ENCODE results near the gene PGLYRP2. TPM values are rescaled to one million over a fixed set of nuclear protein-coding genes. Genes with fewer than 3 reads are reported as not detected.
A peak's percentile ranks its signal among the peaks of the same experiment; 100 is the strongest.

PGLYRP2 gene
- total and polyA plus RNA-seq, 8 donors = 0.16 TPM; not detected in 7

DNA sequence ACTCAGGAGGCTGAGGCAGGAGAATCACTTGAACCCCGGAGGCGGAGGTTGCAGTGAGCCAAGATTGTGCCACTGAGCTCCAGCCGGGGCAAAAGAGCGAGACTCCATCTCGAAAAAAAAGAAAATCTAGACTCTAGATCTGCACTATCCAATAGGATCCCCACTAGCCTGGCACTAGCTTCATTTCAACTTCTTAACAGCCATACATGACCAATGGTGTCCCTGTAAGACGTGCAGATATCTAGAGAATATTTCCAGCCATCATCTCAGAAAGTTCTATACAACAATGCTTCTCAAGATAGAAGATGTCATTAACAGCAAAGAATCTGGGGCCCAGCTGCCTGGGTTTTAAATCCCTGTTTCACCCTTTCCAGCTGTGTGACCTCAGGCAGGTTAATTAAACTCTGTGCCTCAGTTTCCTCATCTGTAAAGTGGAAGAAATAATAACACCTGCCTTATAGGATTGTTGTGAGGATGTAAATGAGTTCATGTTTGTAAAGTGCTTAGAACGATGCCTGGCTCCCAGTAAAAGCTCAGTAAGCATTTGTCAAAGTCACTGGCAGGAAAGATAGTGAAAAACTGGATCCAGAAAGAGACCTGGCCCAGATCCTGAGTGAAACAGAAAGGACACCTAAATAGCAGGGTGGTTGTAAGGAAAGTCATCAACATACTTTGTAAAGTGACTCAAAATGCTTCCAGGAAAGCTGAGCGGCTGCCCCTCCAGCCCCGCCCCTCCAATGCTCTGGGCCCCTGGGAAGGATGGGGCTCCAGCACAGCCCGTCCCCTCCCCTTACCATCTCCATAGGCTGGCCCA, 43.1 kb downstream of the PGLYRP2 start:
- 79 to 87% methylated on average over 10 of the region's 10 CpGs for WGBS, 2 donors
- no peak for DNase-seq
- intact Hi-C loops (cut with DNase I) = no loop called here
- ATAC-seq = no peak
- H3K4me3 ChIP-seq = no peak overlapping the region
- H3K9me3 ChIP-seq = no peaks in the 10 kb centered on the region
- peaks cover 0 to 10% (median 0%) of the 10 kb centered on the region in 3 donors for H3K4me1 ChIP-seq
- H3K27ac ChIP-seq = no peak overlapping the region
- no peaks in the 10 kb centered on the region for H3K36me3 ChIP-seq
- TF ChIP-seq, protein P1, sequence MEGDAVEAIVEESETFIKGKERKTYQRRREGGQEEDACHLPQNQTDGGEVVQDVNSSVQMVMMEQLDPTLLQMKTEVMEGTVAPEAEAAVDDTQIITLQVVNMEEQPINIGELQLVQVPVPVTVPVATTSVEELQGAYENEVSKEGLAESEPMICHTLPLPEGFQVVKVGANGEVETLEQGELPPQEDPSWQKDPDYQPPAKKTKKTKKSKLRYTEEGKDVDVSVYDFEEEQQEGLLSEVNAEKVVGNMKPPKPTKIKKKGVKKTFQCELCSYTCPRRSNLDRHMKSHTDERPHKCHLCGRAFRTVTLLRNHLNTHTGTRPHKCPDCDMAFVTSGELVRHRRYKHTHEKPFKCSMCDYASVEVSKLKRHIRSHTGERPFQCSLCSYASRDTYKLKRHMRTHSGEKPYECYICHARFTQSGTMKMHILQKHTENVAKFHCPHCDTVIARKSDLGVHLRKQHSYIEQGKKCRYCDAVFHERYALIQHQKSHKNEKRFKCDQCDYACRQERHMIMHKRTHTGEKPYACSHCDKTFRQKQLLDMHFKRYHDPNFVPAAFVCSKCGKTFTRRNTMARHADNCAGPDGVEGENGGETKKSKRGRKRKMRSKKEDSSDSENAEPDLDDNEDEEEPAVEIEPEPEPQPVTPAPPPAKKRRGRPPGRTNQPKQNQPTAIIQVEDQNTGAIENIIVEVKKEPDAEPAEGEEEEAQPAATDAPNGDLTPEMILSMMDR (IDR thresholded peaks at IDR 0.05) = no peak
- no peak for FAIRE-seq
- no peaks in the 10 kb centered on the region for H3K27me3 ChIP-seq

DNA sequence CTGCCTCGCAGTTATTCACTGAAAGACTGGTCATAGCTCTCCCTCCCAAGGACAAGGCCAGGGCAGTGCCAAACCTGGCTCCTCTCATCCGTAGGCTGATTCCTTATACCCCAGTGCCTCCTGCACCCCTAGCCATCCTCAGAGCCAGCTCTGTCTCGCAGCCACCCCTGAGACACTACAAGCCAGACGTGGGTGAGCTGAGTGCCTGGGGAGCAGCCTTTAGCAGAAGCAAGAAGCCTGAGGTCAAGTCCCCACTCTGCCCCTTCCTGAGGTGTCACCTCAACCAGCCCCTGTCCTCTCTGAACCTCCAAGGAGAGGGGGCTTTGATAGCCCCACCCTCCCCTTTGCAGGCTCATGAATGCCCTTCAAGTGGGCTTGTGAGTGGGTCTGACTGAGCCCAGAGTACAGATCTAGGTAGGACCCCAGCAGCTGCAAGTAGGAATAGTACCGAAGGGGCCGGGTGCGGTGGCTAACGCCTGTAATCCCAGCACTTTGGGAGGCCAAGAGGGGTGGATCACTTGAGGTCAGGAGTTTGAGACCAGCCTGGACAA, 45.7 kb downstream of the PGLYRP2 start:
- Histone ChIP-seq H3K4me3 (peak overlapping the region; percentile 61 to 71 (median 68)), H3K27ac (peak overlapping the region; percentile 63 to 86 (median 78)), H3K9me3 (no peaks in the 10 kb centered on the region), H3K4me1 (peaks cover 0 to 18% (median 4%) of the 10 kb centered on the region in 3 donors), H3K36me3 (no peaks in the 10 kb centered on the region), H3K27me3 (no peaks in the 10 kb centered on the region)
- no peak for ATAC-seq
- no peak for FAIRE-seq
- WGBS, 2 donors = 68 to 70% methylated on average over 8 of the region's 8 CpGs
- TF ChIP-seq, protein P1 (IDR thresholded peaks at IDR 0.05) = no peak
- peak in 1 of 6 donors; percentile 60 for DNase-seq
- intact Hi-C loops (cut with DNase I) = no loop called here

DNA sequence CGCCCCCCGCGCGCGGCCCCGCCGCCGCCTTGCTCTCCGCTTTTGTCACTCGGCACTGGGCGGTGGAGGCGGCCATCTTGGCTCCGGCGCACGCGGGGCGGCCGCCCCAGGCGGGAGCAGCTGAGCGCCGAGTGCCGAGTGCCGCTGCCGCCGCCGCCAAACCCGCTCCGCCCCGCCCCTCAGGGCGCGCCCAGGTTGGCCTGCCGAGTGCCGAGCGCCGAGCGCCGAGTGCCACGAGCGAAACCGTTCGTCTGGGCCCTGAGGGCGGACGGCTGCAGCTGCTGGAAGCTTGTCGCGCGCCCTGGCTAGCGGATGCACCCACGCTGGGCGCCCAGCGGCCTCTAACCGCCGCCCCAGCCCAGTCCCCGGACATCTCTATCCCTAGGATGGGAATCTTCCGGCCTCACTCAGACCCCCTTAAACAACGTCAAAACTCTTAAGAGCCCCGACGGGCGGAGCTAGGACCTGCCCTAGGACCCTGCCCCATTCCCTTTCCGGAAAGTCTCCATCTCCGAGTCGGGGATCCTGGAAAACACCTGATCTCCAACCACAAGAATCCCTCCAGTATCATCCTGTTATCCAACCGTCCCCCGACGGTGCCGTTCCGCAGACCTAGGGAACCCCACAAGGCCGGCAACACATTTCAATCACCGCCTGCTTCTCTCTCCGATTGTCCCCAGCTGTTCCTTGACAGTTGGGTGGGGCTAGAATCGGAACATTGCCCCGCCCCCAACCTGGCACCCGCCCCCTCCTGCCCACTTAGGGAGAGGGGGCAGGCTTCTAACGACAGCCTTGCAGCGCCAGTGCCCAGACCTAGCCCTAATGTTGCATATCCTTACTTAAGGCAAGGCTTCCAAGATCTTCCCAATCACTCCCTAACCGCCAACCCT, 46.4 kb downstream of the PGLYRP2 start:
- H3K36me3 ChIP-seq = peaks cover 0 to 3% (median 0%) of the 10 kb centered on the region in 3 donors
- H3K9me3 ChIP-seq = no peaks in the 10 kb centered on the region
- H3K4me3 ChIP-seq = peak overlapping the region; percentile 61 to 71 (median 68)
- FAIRE-seq (no peak), DNase-seq (peak; percentile 87 to 97 (median 94)), ATAC-seq (peak; percentile 97 to 99 (median 98))
- no peaks in the 10 kb centered on the region for H3K27me3 ChIP-seq
- peak overlapping the region; percentile 63 to 86 (median 78) for H3K27ac ChIP-seq
- H3K4me1 ChIP-seq = peaks cover 0 to 18% (median 4%) of the 10 kb centered on the region in 3 donors
- WGBS, 2 donors = 1% methylated on average over 36 to 75 of the region's 75 CpGs
- TF ChIP-seq, protein P1 (IDR thresholded peaks at IDR 0.05) = no peak
- intact Hi-C loops (cut with DNase I) = no loop called here

DNA sequence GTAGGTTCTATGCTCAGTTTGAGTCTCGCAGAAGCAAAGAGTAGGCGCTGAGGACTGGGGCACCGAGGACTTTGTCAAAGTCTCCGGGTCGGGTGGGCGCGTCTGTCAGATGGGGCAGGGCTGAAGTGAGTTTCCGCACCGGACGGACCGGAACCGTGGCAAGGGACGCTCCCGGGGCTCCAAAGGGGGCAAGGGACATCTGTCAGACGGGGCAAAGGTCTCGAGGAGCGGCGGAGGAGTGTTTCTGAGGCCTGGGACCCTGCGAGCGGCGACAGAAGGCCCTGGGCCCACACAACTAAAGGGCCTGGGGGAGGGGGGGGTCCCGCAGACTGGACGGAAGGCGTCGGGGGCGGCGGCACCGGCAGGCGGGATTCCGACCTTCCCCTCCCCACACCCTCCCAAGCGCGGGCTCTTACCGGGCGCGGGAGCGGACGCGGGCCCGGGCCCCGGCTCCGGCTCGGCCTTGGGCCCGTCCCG, 47.2 kb downstream of the PGLYRP2 start:
- FAIRE-seq (no peak), DNase-seq (peak in 1 of 6 donors; percentile 48), ATAC-seq (no peak)
- Histone ChIP-seq H3K4me3 (peak overlapping the region; percentile 64 to 85 (median 76)), H3K9me3 (no peaks in the 10 kb centered on the region), H3K27ac (no peak overlapping the region), H3K27me3 (no peaks in the 10 kb centered on the region), H3K36me3 (peaks cover 0 to 10% (median 0%) of the 10 kb centered on the region in 3 donors), H3K4me1 (peaks cover 0 to 18% (median 4%) of the 10 kb centered on the region in 3 donors)
- intact Hi-C loops (cut with DNase I) = no loop called here
- TF ChIP-seq, protein P1 (IDR thresholded peaks at IDR 0.05) = no peak
- 0 to 1% methylated on average over 17 to 44 of the region's 44 CpGs for WGBS, 2 donors

All from pancreas (tissue), 10 donors.